G401 (cell line): ENCODE measurements around the gene AADAC. TPM values are rescaled to one million over a fixed set of nuclear protein-coding genes. Genes with fewer than 3 reads are reported as not detected.
"Not testable (repeated sequence)": the region's sequence is repeated elsewhere in the genome, so short reads cannot be mapped to it uniquely, and the experiment has no call there.

ENCODE experiments used
- DNase-seq: peaks from one replicate; pipeline ENCODE4 v3.0.0-alpha.2; 2015; ENCODE audit warnings: low spot score
- in situ Hi-C: cut with HindIII; loops from 2 replicates; pipeline ENCODE4 v1.10.0; 2016; ENCODE audit warnings: low sequenced_read_pairs, mixed read lengths
- total RNA-seq: library from RNA; depleted of rRNA; stranded (reverse); fragments of >200 nt; shearing (Covaris generic); gene quantifications from 2 replicates; pipeline ENCODE4 v1.2.3, GENCODE V29; 2014

AADAC gene
- total RNA-seq, 1 experiment from 2014 or later: not detected

- in situ Hi-C loops: no loop called here
- no peak for DNase-seq
Observed at GRCh38 chr3:151794080-151794479, 19.8 kb upstream of the AADAC start.

GRCh38 chr3:151795276-151795675, 18.6 kb upstream of the AADAC start:
- in situ Hi-C loops: no loop called here
- no peak for DNase-seq

GRCh38 chr3:151796105-151796680, 17.7 kb upstream of the AADAC start:
- in situ Hi-C loops: no loop called here
- no peak for DNase-seq

- in situ Hi-C loops: no loop called here
- DNase-seq: no peak
Observed at GRCh38 chr3:151798466-151798865, 15.4 kb upstream of the AADAC start.

- DNase-seq: no peak
- in situ Hi-C loops: no loop called here
Observed at GRCh38 chr3:151800431-151800830, 13.5 kb upstream of the AADAC start.

GRCh38 chr3:151804267-151804666, 9.6 kb upstream of the AADAC start:
- in situ Hi-C loops: no loop called here
- DNase-seq: no peak

GRCh38 chr3:151806838-151807237, 7.1 kb upstream of the AADAC start:
- in situ Hi-C loops: no loop called here
- DNase-seq: no peak

- in situ Hi-C loops: not testable (repeated sequence)
Observed at GRCh38 chr3:151808926-151809325, 5.0 kb upstream of the AADAC start.

GRCh38 chr3:151811474-151811873, 2.4 kb upstream of the AADAC start:
- no peak for DNase-seq
- in situ Hi-C loops: no loop called here

More at GRCh38 chr3:151808926-151809325, 5.0 kb upstream of the AADAC start:
- not testable (repeated sequence) for DNase-seq

- no peak for DNase-seq
- in situ Hi-C loops: no loop called here
Observed at GRCh38 chr3:151814588-151814987, 672 bp downstream of the AADAC start.

GRCh38 chr3:151816091-151816604, 2.2 kb downstream of the AADAC start:
- in situ Hi-C loops: no loop called here
- no peak for DNase-seq

GRCh38 chr3:151817473-151817872, 3.6 kb downstream of the AADAC start:
- in situ Hi-C loops: no loop called here
- DNase-seq: no peak

GRCh38 chr3:151818361-151818760, 4.4 kb downstream of the AADAC start:
- in situ Hi-C loops: no loop called here
- DNase-seq: no peak

- in situ Hi-C loops: no loop called here
- DNase-seq: no peak
Observed at GRCh38 chr3:151819910-151820309, 6.0 kb downstream of the AADAC start.

- DNase-seq: no peak
- in situ Hi-C loops: no loop called here
Observed at GRCh38 chr3:151827816-151828215, 13.9 kb downstream of the AADAC start.

- DNase-seq: no peak
- in situ Hi-C loops: no loop called here
Observed at GRCh38 chr3:151835751-151836525, 22.0 kb downstream of the AADAC start.

- peak; percentile 30 for DNase-seq
- in situ Hi-C loops: no loop called here
Observed at GRCh38 chr3:151837057-151837456, 23.1 kb downstream of the AADAC start.

GRCh38 chr3:151838574-151839312, 24.8 kb downstream of the AADAC start:
- DNase-seq: peak; percentile 58
- in situ Hi-C loops: no loop called here

- DNase-seq: no peak
- in situ Hi-C loops: no loop called here
Observed at GRCh38 chr3:151839313-151839631, 25.4 kb downstream of the AADAC start.

GRCh38 chr3:151841801-151842200, 27.9 kb downstream of the AADAC start:
- DNase-seq: no peak
- in situ Hi-C loops: no loop called here
